Hematopoietic multipotent progenitor cell treated with erythropoietin and hydrocortisone succinate and interleukin-3 and kit ligand, for 17 days (in vitro differentiated cells): ENCODE measurements around the gene UFD1.

Experiments used
- DNase-seq: peaks from one replicate; pipeline ENCODE4 v3.0.0-alpha.2; 2015; ENCODE audit warnings: low spot score

Gene UFD1

GRCh38 chr22:19516378-19517170 lies 37.6 kb upstream of the UFD1 start:
- DNase-seq = no peak

- DNase-seq = no peak
These were observed 36.8 kb upstream of the UFD1 start for GRCh38 chr22:19515654-19516377.

- DNase-seq = no peak
These were observed 36.0 kb upstream of the UFD1 start for GRCh38 chr22:19514831-19515565.

GRCh38 chr22:19513823-19514222 lies 34.8 kb upstream of the UFD1 start:
- no peak for DNase-seq

GRCh38 chr22:19510919-19511341 lies 31.9 kb upstream of the UFD1 start:
- DNase-seq = no peak

GRCh38 chr22:19509923-19510322 lies 30.9 kb upstream of the UFD1 start:
- DNase-seq = no peak

- no peak for DNase-seq
These were observed 30.2 kb upstream of the UFD1 start for GRCh38 chr22:19509191-19509590.

- no peak for DNase-seq
These were observed 29.2 kb upstream of the UFD1 start for GRCh38 chr22:19508024-19508776.

GRCh38 chr22:19507534-19507861 lies 28.5 kb upstream of the UFD1 start:
- no peak for DNase-seq

- no peak for DNase-seq
These were observed 27.2 kb upstream of the UFD1 start for GRCh38 chr22:19506212-19506611.

GRCh38 chr22:19505735-19506126 lies 26.7 kb upstream of the UFD1 start:
- DNase-seq = no peak

- no peak for DNase-seq
These were observed 26.1 kb upstream of the UFD1 start for GRCh38 chr22:19504900-19505734.

- no peak for DNase-seq
These were observed 24.9 kb upstream of the UFD1 start for GRCh38 chr22:19503869-19504268.

GRCh38 chr22:19503367-19503766 lies 24.4 kb upstream of the UFD1 start:
- DNase-seq = no peak

- no peak for DNase-seq
These were observed 23.0 kb upstream of the UFD1 start for GRCh38 chr22:19501897-19502447.

- no peak for DNase-seq
These were observed 20.9 kb upstream of the UFD1 start for GRCh38 chr22:19499880-19500242.

- no peak for DNase-seq
These were observed 20.4 kb upstream of the UFD1 start for GRCh38 chr22:19499236-19499879.

GRCh38 chr22:19498866-19499190 lies 19.8 kb upstream of the UFD1 start:
- no peak for DNase-seq

- no peak for DNase-seq
These were observed 19.3 kb upstream of the UFD1 start for GRCh38 chr22:19498154-19498865.

- no peak for DNase-seq
These were observed 18.3 kb upstream of the UFD1 start for GRCh38 chr22:19497245-19497644.
